Spleen (tissue), 13 donors: ENCODE data around the gene NUDT12. TPM values are rescaled to one million over a fixed set of nuclear protein-coding genes. Genes with fewer than 3 reads are reported as not detected.

Experiments
- DNase-seq: peaks from one replicate; pipeline ENCODE4 v3.0.0-alpha.2; 2020
- H3K27ac ChIP-seq, 8 donors: fragments of 200-600 bp; sonication (generic) in 7 of 8; 1 replicate in 4 of 8; 2 replicates in 4 of 8; pipeline versions ENCODE4 v1.5.0 to v1.8.0; 2016 to 2021; ENCODE audit warnings: inconsistent platforms in 4 of 8, mild to moderate bottlenecking in 4 of 8, moderate library complexity in 1 of 8
- H3K27me3 ChIP-seq, 7 donors: fragments of 200-600 bp; sonication (generic) in 6 of 7; replicated peaks in 1 of 7; 1 replicate in 4 of 7; 2 replicates in 3 of 7; pipeline versions ENCODE4 v1.5.0 to v1.8.0; 2016 to 2021; ENCODE audit warnings: inconsistent platforms in 3 of 7, mild to moderate bottlenecking in 1 of 7
- H3K36me3 ChIP-seq, 6 donors: fragments of 200-600 bp; sonication (generic) in 5 of 6; 1 replicate in 4 of 6; 2 replicates in 2 of 6; pipeline versions ENCODE4 v1.5.0 to v1.8.0; 2016 to 2021; ENCODE audit warnings: inconsistent platforms in 2 of 6
- H3K4me1 ChIP-seq, 6 donors: fragments of 200-600 bp; sonication (generic) in 5 of 6; 1 replicate in 3 of 6; 2 replicates in 3 of 6; pipeline versions ENCODE4 v1.5.0 to v1.8.0; 2016 to 2021; ENCODE audit warnings: inconsistent platforms in 3 of 6
- H3K4me3 ChIP-seq, 8 donors: fragments of 200-600 bp; sonication (generic) in 7 of 8; 1 replicate in 4 of 8; 2 replicates in 4 of 8; pipeline versions ENCODE4 v1.5.0 to v1.8.0; 2016 to 2021; ENCODE audit warnings: inconsistent platforms in 4 of 8, mild to moderate bottlenecking in 4 of 8, moderate library complexity in 2 of 8
- H3K9me3 ChIP-seq, 8 donors: fragments of 200-600 bp; sonication (generic) in 7 of 8; 1 replicate in 4 of 8; 2 replicates in 4 of 8; pipeline versions ENCODE4 v1.5.0 to v1.8.0; 2016 to 2021; ENCODE audit warnings: inconsistent platforms in 4 of 8
- POLR2A ChIP-seq, 3 donors: fragments of 450-650 bp; IDR thresholded peaks; one replicate each; pipeline ENCODE4 v1.5.1; 2017; ENCODE audit warnings: antibody characterized with exemption in 3 of 3, mild to moderate bottlenecking in 1 of 3
- POLR2AphosphoS5 ChIP-seq, 3 donors: sonication (generic); formaldehyde crosslinking; IDR thresholded peaks; one replicate each; pipeline ENCODE4 v1.5.1; 2017; ENCODE audit warnings: antibody characterized with exemption in 3 of 3
- WGBS, 5 donors: extraction: QIAGEN DNeasy Blood & Tissue Kit in 3 of 5; methylation state at CpG; one replicate each; pipeline versions ENCODE4 v1.1.5 to v1.1.7; 2013 to 2018; 5-methylcytosine and 5-hydroxymethylcytosine counted together
- intact Hi-C: fragments of 100-400 bp; cut with DNase I; formaldehyde crosslinking; loops from one replicate; pipeline ENCODE4 v1.15.0; 2023; ENCODE audit warnings: low total_unique reads
- long read RNA-seq, 2 donors: transcript quantifications; one replicate each; lab custom pipeline, GENCODE V29; 2026
- polyA plus RNA-seq, 3 donors: library from polyadenylated mRNA; stranded (reverse); fragments of 200-250 nt; gene quantifications; one replicate each; pipeline ENCODE4 v1.2.1, GENCODE V29; 2013
- total RNA-seq, 7 donors: library from RNA; depleted of rRNA in 3 of 7; stranded (reverse); fragments of >200 nt in 3 of 7; fragmentation: NEBNext Ultra II Directional in 4 of 7; extraction: Animal tissue kit (Norgen Biotek cat#: 25700) in 4 of 7; gene quantifications; one replicate each; pipeline versions ENCODE4 v1.1.0 to v1.2.1, GENCODE V29; 2016 to 2021
- TF ChIP-seq, protein P1 (sequence below), 11 experiments: fragments of 200-600 bp in 7 of 11; fragments of 450-650 bp in 4 of 11; sonication (generic) in 4 of 11; IDR thresholded peaks in 8 of 11; conservative IDR thresholded peaks in 3 of 11; 1 replicate in 7 of 11; 2 replicates in 4 of 11; pipeline versions ENCODE4 v1.4.0 to v1.8.0; 2016 to 2021; ENCODE audit warnings: antibody characterized with exemption in 11 of 11, inconsistent platforms in 4 of 11, mild to moderate bottlenecking in 1 of 11
- donor health status: healthy with polysubstance abuse.
- donor health status: DM: no; HTN: no; CAD: no; lungs with moderate emphysema.
- donor health status: DM: no; HTN: no; CAD: no.
- donor health status: Bipolar disorder and iron deficiency.
- donor health status: healthy.
- donor health status: DM: no; HTN: no; CAD: no.
- donor health status: DM: yes; HTN: yes; CAD: no.

NUDT12 gene
- total RNA-seq (10 to 100 TPM in 2 of 7 donors, 1 to 10 TPM in 5; 4.5 to 13.1 (median 6.7) TPM), polyA plus RNA-seq (1 to 10 TPM; 3.0 to 5.0 (median 3.1) TPM)
- long read RNA-seq, donor 1, partial matches to known transcripts = 0 of 4 reads
- long read RNA-seq, donor 1, other reads (novel, unspliced or antisense) = 0 of 4 reads
- long read RNA-seq, donor 2, partial matches to known transcripts = 0 of 2 reads
- long read RNA-seq, donor 2, other reads (novel, unspliced or antisense) = 0 of 2 reads

GRCh38 chr5:103562453-103563157, at the start of gene NUDT12:
NUDT12 (minus strand) TSS chr5:103562789; CDS start chr5:103560248, 2,541 bp downstream.
- TF ChIP-seq POLR2AphosphoS5 (IDR thresholded peaks at IDR 0.05) = peak in 2 of 3 donors; percentile 79 to 82
- TF ChIP-seq, protein P1, sequence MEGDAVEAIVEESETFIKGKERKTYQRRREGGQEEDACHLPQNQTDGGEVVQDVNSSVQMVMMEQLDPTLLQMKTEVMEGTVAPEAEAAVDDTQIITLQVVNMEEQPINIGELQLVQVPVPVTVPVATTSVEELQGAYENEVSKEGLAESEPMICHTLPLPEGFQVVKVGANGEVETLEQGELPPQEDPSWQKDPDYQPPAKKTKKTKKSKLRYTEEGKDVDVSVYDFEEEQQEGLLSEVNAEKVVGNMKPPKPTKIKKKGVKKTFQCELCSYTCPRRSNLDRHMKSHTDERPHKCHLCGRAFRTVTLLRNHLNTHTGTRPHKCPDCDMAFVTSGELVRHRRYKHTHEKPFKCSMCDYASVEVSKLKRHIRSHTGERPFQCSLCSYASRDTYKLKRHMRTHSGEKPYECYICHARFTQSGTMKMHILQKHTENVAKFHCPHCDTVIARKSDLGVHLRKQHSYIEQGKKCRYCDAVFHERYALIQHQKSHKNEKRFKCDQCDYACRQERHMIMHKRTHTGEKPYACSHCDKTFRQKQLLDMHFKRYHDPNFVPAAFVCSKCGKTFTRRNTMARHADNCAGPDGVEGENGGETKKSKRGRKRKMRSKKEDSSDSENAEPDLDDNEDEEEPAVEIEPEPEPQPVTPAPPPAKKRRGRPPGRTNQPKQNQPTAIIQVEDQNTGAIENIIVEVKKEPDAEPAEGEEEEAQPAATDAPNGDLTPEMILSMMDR (IDR thresholded peaks at IDR 0.05 in 8 of 11, conservative IDR thresholded peaks at IDR 0.05 in 3 of 11) = no peak
- no peak for TF ChIP-seq POLR2A (IDR thresholded peaks at IDR 0.05)
- peak; percentile 89 for DNase-seq
- intact Hi-C loops = no loop called here
- H3K4me3 ChIP-seq = peak within 1 kb of the TSS; percentile 37 to 79 (median 58)
- peaks cover 0 to 13% (median 9%) of the 10 kb centered on the region in 6 donors for H3K4me1 ChIP-seq
- peak within 1 kb of the TSS; percentile 70 to 89 (median 83) for H3K27ac ChIP-seq
- no peaks in the 10 kb centered on the region for H3K27me3 ChIP-seq
- H3K9me3 ChIP-seq = no peaks in the 10 kb centered on the region
- 3 to 25% (median 7%) methylated on average over 32 to 37 of the region's 37 CpGs for WGBS, 5 donors
- H3K36me3 ChIP-seq = no peaks in the 10 kb centered on the region

- TF ChIP-seq POLR2AphosphoS5 (IDR thresholded peaks at IDR 0.05) (no peak), POLR2A (IDR thresholded peaks at IDR 0.05) (no peak)
- TF ChIP-seq, protein P1 (IDR thresholded peaks at IDR 0.05 in 8 of 11, conservative IDR thresholded peaks at IDR 0.05 in 3 of 11) = no peak
- intact Hi-C loops = no loop called here
- H3K4me1 ChIP-seq = no peaks in the 10 kb centered on the region
Observed at GRCh38 chr5:103607346-103607745, 44.8 kb upstream of the NUDT12 start.

GRCh38 chr5:103605277-103605676, 42.7 kb upstream of the NUDT12 start:
- intact Hi-C loops = no loop called here
- 71 to 90% (median 86%) methylated on average over 2 of the region's 2 CpGs for WGBS, 5 donors
- no peaks in the 10 kb centered on the region for H3K36me3 ChIP-seq
- H3K4me1 ChIP-seq = no peaks in the 10 kb centered on the region
- no peaks in the 10 kb centered on the region for H3K27me3 ChIP-seq
- H3K9me3 ChIP-seq = no peaks in the 10 kb centered on the region
- H3K4me3 ChIP-seq = no peak overlapping the region
- DNase-seq = no peak
- TF ChIP-seq, protein P1 (IDR thresholded peaks at IDR 0.05 in 8 of 11, conservative IDR thresholded peaks at IDR 0.05 in 3 of 11) = no peak
- no peak for TF ChIP-seq POLR2A (IDR thresholded peaks at IDR 0.05)
- no peak for TF ChIP-seq POLR2AphosphoS5 (IDR thresholded peaks at IDR 0.05)
- H3K27ac ChIP-seq = no peak overlapping the region

More at GRCh38 chr5:103607346-103607745, 44.8 kb upstream of the NUDT12 start:
- no peaks in the 10 kb centered on the region for H3K9me3 ChIP-seq
- no peak for DNase-seq
- no peaks in the 10 kb centered on the region for H3K36me3 ChIP-seq
- no peaks in the 10 kb centered on the region for H3K27me3 ChIP-seq
- no peak overlapping the region for H3K4me3 ChIP-seq
- H3K27ac ChIP-seq = no peak overlapping the region

- Histone ChIP-seq H3K4me3 (no peak overlapping the region), H3K27me3 (no peaks in the 10 kb centered on the region), H3K9me3 (no peaks in the 10 kb centered on the region), H3K36me3 (no peaks in the 10 kb centered on the region), H3K27ac (no peak overlapping the region), H3K4me1 (no peaks in the 10 kb centered on the region)
- intact Hi-C loops = no loop called here
- no peak for DNase-seq
- TF ChIP-seq, protein P1 (IDR thresholded peaks at IDR 0.05 in 8 of 11, conservative IDR thresholded peaks at IDR 0.05 in 3 of 11) = no peak
- TF ChIP-seq POLR2AphosphoS5 (IDR thresholded peaks at IDR 0.05) (no peak), POLR2A (IDR thresholded peaks at IDR 0.05) (no peak)
Observed at GRCh38 chr5:103602438-103602837, 39.8 kb upstream of the NUDT12 start.
